Suppressor macrophage treated with lipopolysaccharide for 4 hours (primary cell): ENCODE results near the gene CD300E.

Experiments used
- DNase-seq: peaks from one replicate; pipeline ENCODE4 v3.0.0-alpha.2; 2020

CD300E gene

GRCh38 chr17:74561586-74561985 lies 62.0 kb downstream of the CD300E start:
- DNase-seq, result no peak
